ENCODE results near the gene SPX. TPM values are rescaled to one million over a fixed set of nuclear protein-coding genes. Genes with fewer than 3 reads are reported as not detected.

Gene SPX
- polyA plus RNA-seq, 1 of the 3 experiments (the other 2 are of a cell fraction): not detected

DNA sequence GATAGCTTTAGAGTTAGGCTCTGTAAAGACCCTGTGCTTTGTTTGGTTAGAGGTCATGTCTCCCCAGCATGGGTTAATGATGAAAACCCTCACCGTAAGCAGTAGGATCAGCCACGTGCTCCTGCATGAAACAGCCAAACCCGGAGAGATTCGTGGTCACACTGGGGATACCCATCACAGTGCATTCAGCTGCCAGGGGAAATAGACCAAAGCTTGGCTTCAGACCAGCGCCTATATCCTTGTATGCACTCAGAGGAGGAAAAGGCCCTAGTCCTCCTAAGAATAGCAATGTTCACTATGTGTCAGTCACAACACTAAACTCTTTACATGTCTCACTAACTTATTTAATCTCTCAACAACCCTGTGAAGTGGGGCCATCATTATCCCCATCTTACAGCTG, 16.3 kb downstream of the SPX start:
- no peak for DNase-seq
- TF ChIP-seq SMC3 (IDR thresholded peaks at IDR 0.05; ENCODE audit: low read depth, low read length) (no peak), TCF12 (IDR thresholded peaks at IDR 0.05) (no peak), POLR2AphosphoS5 (IDR thresholded peaks at IDR 0.05; ENCODE audit: low read depth, low read length) (no peak), GABPA (IDR thresholded peaks at IDR 0.05; ENCODE audit: low read depth) (no peak), MXI1 (IDR thresholded peaks at IDR 0.05; ENCODE audit: low read depth, low read length) (no peak), FOXM1 (IDR thresholded peaks at IDR 0.05; ENCODE audit: low read depth) (no peak), FOXJ3 (CRISPR knock-in tag; IDR thresholded peaks at IDR 0.05) (no peak), RXRA (IDR thresholded peaks at IDR 0.05; ENCODE audit: borderline replicate concordance, low read depth) (no peak), JUND (IDR thresholded peaks at IDR 0.05) (no peak), NFIC (IDR thresholded peaks at IDR 0.05; ENCODE audit: borderline replicate concordance) (no peak), SIN3A (IDR thresholded peaks at IDR 0.05; ENCODE audit: borderline replicate concordance, low read depth, low read length) (no peak), TAF1 (IDR thresholded peaks at IDR 0.05; ENCODE audit: borderline replicate concordance, low read depth, low read length) (no peak), NRF1 (IDR thresholded peaks at IDR 0.05; ENCODE audit: low read depth, low read length) (no peak), RFX5 (IDR thresholded peaks at IDR 0.05; ENCODE audit: low read length) (no peak), ZBTB33 (IDR thresholded peaks at IDR 0.05; ENCODE audit: borderline replicate concordance, low read depth) (no peak), EP300 (IDR thresholded peaks at IDR 0.05; ENCODE audit: borderline replicate concordance in 1 of 2, low read depth in 1 of 2, low read length in 1 of 2) (no peak)
- TF ChIP-seq, protein P1, sequence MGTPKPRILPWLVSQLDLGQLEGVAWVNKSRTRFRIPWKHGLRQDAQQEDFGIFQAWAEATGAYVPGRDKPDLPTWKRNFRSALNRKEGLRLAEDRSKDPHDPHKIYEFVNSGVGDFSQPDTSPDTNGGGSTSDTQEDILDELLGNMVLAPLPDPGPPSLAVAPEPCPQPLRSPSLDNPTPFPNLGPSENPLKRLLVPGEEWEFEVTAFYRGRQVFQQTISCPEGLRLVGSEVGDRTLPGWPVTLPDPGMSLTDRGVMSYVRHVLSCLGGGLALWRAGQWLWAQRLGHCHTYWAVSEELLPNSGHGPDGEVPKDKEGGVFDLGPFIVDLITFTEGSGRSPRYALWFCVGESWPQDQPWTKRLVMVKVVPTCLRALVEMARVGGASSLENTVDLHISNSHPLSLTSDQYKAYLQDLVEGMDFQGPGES (IDR thresholded peaks at IDR 0.05; ENCODE audit: low read depth, low read length): no peak
- H3K79me2 ChIP-seq (ENCODE audit: insufficient read depth): no peaks in the 10 kb centered on the region
- H3K9me3 ChIP-seq: no peaks in the 10 kb centered on the region
- H3K36me3 ChIP-seq (replicated peaks in 1 of 2; ENCODE audit: control insufficient read depth in 1 of 2, insufficient read depth in 2 of 2, low read length in 1 of 2): no peaks in the 10 kb centered on the region
- POLR2A ChIA-PET: no interaction called here
- no peak overlapping the region for H3K27ac ChIP-seq (ENCODE audit: low read depth in 2 of 2, low read length in 1 of 2)
- no peaks in the 10 kb centered on the region for H3F3A ChIP-seq (replicated peaks; ENCODE audit: insufficient read depth)
- no peak overlapping the region for H3K4me2 ChIP-seq
- no peaks in the 10 kb centered on the region for H3K4me1 ChIP-seq (ENCODE audit: control insufficient read depth in 1 of 2, insufficient read depth in 2 of 2, low read depth in 1 of 2, low read length in 1 of 2)
- no peak overlapping the region for H2AFZ ChIP-seq (ENCODE audit: low read depth)
- no peak overlapping the region for H3K4me3 ChIP-seq (ENCODE audit: low read depth in 2 of 2, low read length in 1 of 2)
- CTCF ChIA-PET: interaction anchor here (0.8 to 1.9 kb wide), 3 partner anchors 11 to 138 kb away, joined by 3 to 9 read pairs (median 4); no protein-coding TSS in a partner anchor
- no peak overlapping the region for H3K9ac ChIP-seq
- H4K20me1 ChIP-seq (ENCODE audit: insufficient read depth): no peaks in the 10 kb centered on the region
- WGBS (ENCODE audit: low lambda C conversion rate): 19% methylated on average over 5 of the region's 5 CpGs
- no peaks in the 10 kb centered on the region for H3K9me2 ChIP-seq
- H3K27me3 ChIP-seq (ENCODE audit: insufficient read depth): peaks cover 9% of the 10 kb centered on the region; the same call in 1 of the 2 replicates

GRCh38 chr12:21543151-21543550, 17.1 kb downstream of the SPX start:
- H3K36me3 ChIP-seq (replicated peaks in 1 of 2; ENCODE audit: control insufficient read depth in 1 of 2, insufficient read depth in 2 of 2, low read length in 1 of 2): no peaks in the 10 kb centered on the region
- TF ChIP-seq RCOR1 (IDR thresholded peaks at IDR 0.05; ENCODE audit: low read length) (no peak), MAX (IDR thresholded peaks at IDR 0.05; ENCODE audit: low read depth) (no peak), NFIC (IDR thresholded peaks at IDR 0.05; ENCODE audit: borderline replicate concordance) (no peak), TEAD4 (IDR thresholded peaks at IDR 0.05; ENCODE audit: borderline replicate concordance, insufficient read depth) (no peak), GABPA (IDR thresholded peaks at IDR 0.05; ENCODE audit: low read depth) (no peak), ZBTB33 (IDR thresholded peaks at IDR 0.05; ENCODE audit: borderline replicate concordance, low read depth) (no peak), CTCF (IDR thresholded peaks at IDR 0.05) (no peak)
- TF ChIP-seq, protein P1 (IDR thresholded peaks at IDR 0.05; ENCODE audit: low read depth, low read length): no peak

More at GRCh38 chr12:21543151-21543550, 17.1 kb downstream of the SPX start:
- H4K20me1 ChIP-seq (ENCODE audit: insufficient read depth): no peaks in the 10 kb centered on the region
- H3K9me2 ChIP-seq: no peaks in the 10 kb centered on the region
- CTCF ChIA-PET: interaction anchor here (0.8 kb wide), 1 partner anchor 12 kb away, joined by 3 read pairs; no protein-coding TSS in a partner anchor
- peaks cover 9% of the 10 kb centered on the region; the same call in 1 of the 2 replicates for H3K27me3 ChIP-seq (ENCODE audit: insufficient read depth)
- no peak for DNase-seq
- no peak overlapping the region for H3K9ac ChIP-seq
- no peaks in the 10 kb centered on the region for H3K79me2 ChIP-seq (ENCODE audit: insufficient read depth)
- H2AFZ ChIP-seq (ENCODE audit: low read depth): no peak overlapping the region
- no peaks in the 10 kb centered on the region for H3K4me1 ChIP-seq (ENCODE audit: control insufficient read depth in 1 of 2, insufficient read depth in 2 of 2, low read depth in 1 of 2, low read length in 1 of 2)
- H3K4me2 ChIP-seq: no peak overlapping the region
- H3K27ac ChIP-seq (ENCODE audit: low read depth in 2 of 2, low read length in 1 of 2): no peak overlapping the region
- no peak overlapping the region for H3K4me3 ChIP-seq (ENCODE audit: low read depth in 2 of 2, low read length in 1 of 2)
- POLR2A ChIA-PET: no interaction called here
- H3F3A ChIP-seq (replicated peaks; ENCODE audit: insufficient read depth): no peaks in the 10 kb centered on the region
- H3K9me3 ChIP-seq: no peaks in the 10 kb centered on the region

Measured in SK-N-SH (cell line).